WTC11 (cell line): ENCODE data around the gene ZNF277. TPM values are rescaled to one million over a fixed set of nuclear protein-coding genes. Genes with fewer than 3 reads are reported as not detected.

Experiments
- ATAC-seq: fragments of 200-7000 bp; cut with Tn5 transposase; 2 replicates; pipeline ENCODE4 v1.10.0; 2021; ENCODE audit warnings: mild to moderate bottlenecking, moderate library complexity
- CTCF ChIA-PET: fragments of 300-600 bp; sonication (Branson Sonifier 250); formaldehyde crosslinking; loops from one replicate; lab custom pipeline; 2021; ENCODE audit warnings: antibody characterized with exemption; lab: Charles Lee
- POLR2A ChIA-PET: fragments of 350-600 bp; sonication (Branson Sonifier 250); formaldehyde crosslinking; loops from one replicate; lab custom pipeline; 2021; ENCODE audit warnings: antibody characterized with exemption; lab: Charles Lee
- DNase-seq: peaks from one replicate; pipeline ENCODE4 v3.0.0; 2021; ENCODE audit warnings: low spot score
- H3K27ac Mint-ChIP-seq: 2 replicates; pipeline ENCODE4 v1.8.0; 2021; ENCODE audit warnings: mixed read lengths
- H3K27me3 Mint-ChIP-seq: 2 replicates; pipeline ENCODE4 v1.8.0; 2021; ENCODE audit warnings: low read depth, mild to moderate bottlenecking, moderate library complexity, mixed read lengths
- H3K36me3 Mint-ChIP-seq: 2 replicates; pipeline ENCODE4 v1.8.0; 2021; ENCODE audit warnings: mixed read lengths
- H3K4me1 Mint-ChIP-seq: 2 replicates; pipeline ENCODE4 v1.8.0; 2022; ENCODE audit warnings: mixed read lengths
- H3K4me3 Mint-ChIP-seq: 2 replicates; pipeline ENCODE4 v1.8.0; 2021; ENCODE audit warnings: mild to moderate bottlenecking, moderate library complexity, mixed read lengths
- H3K9me3 Mint-ChIP-seq: 2 replicates; pipeline ENCODE4 v1.8.0; 2021; ENCODE audit warnings: mixed read lengths
- ATF1 ChIP-seq: sonication (generic); formaldehyde crosslinking; IDR thresholded peaks from 2 replicates; pipeline ENCODE4 v1.8.1; 2023; ENCODE audit warnings: mild to moderate bottlenecking, moderate library complexity, missing genetic modification reagents
- CREM ChIP-seq: sonication (generic); formaldehyde crosslinking; IDR thresholded peaks from 2 replicates; pipeline ENCODE4 v1.8.1; 2022; ENCODE audit warnings: mild to moderate bottlenecking, missing genetic modification reagents, moderate library complexity
- ELF4 ChIP-seq: sonication (generic); formaldehyde crosslinking; IDR thresholded peaks from 2 replicates; pipeline ENCODE4 v1.8.1; 2022; ENCODE audit warnings: low read depth, mild to moderate bottlenecking, moderate library complexity, missing genetic modification reagents
- ESRRA ChIP-seq: sonication (generic); formaldehyde crosslinking; IDR thresholded peaks from 2 replicates; pipeline ENCODE4 v1.8.1; 2022; ENCODE audit warnings: mild to moderate bottlenecking, missing genetic modification reagents, borderline replicate concordance
- ETV6 ChIP-seq: sonication (generic); formaldehyde crosslinking; IDR thresholded peaks from 2 replicates; pipeline ENCODE4 v1.8.1; 2022; ENCODE audit warnings: mild to moderate bottlenecking, missing genetic modification reagents
- FOXK1 ChIP-seq: sonication (generic); formaldehyde crosslinking; IDR thresholded peaks from 2 replicates; pipeline ENCODE4 v1.8.0; 2022; ENCODE audit warnings: mild to moderate bottlenecking, moderate library complexity, missing genetic modification reagents
- IRF2 ChIP-seq: sonication (generic); formaldehyde crosslinking; IDR thresholded peaks from 2 replicates; pipeline ENCODE4 v1.8.0; 2022; ENCODE audit warnings: low read depth, missing genetic modification reagents, borderline replicate concordance
- MYBL2 ChIP-seq: sonication (generic); formaldehyde crosslinking; IDR thresholded peaks from 2 replicates; pipeline ENCODE4 v1.8.1; 2023; ENCODE audit warnings: mild to moderate bottlenecking, moderate library complexity, missing genetic modification reagents
- NFYB ChIP-seq: sonication (generic); formaldehyde crosslinking; conservative IDR thresholded peaks from 2 replicates; pipeline ENCODE4 v1.8.0; 2022; ENCODE audit warnings: low read depth, missing genetic modification reagents
- NR3C1 ChIP-seq: sonication (generic); formaldehyde crosslinking; conservative IDR thresholded peaks from 2 replicates; pipeline ENCODE4 v1.8.1; 2023; ENCODE audit warnings: low read depth, mild to moderate bottlenecking, missing genetic modification reagents
- SMAD4 ChIP-seq: sonication (generic); formaldehyde crosslinking; IDR thresholded peaks from 2 replicates; pipeline ENCODE4 v1.8.0; 2022; ENCODE audit warnings: mild to moderate bottlenecking, missing genetic modification reagents
- TCF7 ChIP-seq: sonication (generic); formaldehyde crosslinking; IDR thresholded peaks from 2 replicates; pipeline ENCODE4 v1.8.0; 2022; ENCODE audit warnings: mild to moderate bottlenecking, low read depth, missing genetic modification reagents, moderate library complexity
- ZNF232 ChIP-seq: sonication (generic); formaldehyde crosslinking; IDR thresholded peaks from 2 replicates; pipeline ENCODE4 v1.8.0; 2022; ENCODE audit warnings: mild to moderate bottlenecking, missing genetic modification reagents
- ZNF396 ChIP-seq: fragments of 250-450 bp; sonication (Bioruptor Pico); IDR thresholded peaks from 2 replicates; pipeline ENCODE4 v1.8.0; 2021; ENCODE audit warnings: mild to moderate bottlenecking, moderate library complexity, borderline replicate concordance
- total RNA-seq: library from RNA; stranded (reverse); gene quantifications from 3 replicates; pipeline ENCODE4 v1.2.3, GENCODE V29; 2021
- TF ChIP-seq, protein P1 (sequence below): sonication (generic); formaldehyde crosslinking; IDR thresholded peaks from 2 replicates; pipeline ENCODE4 v1.8.1; 2023; ENCODE audit warnings: mild to moderate bottlenecking, missing genetic modification reagents
- TF ChIP-seq, protein P2 (sequence below): fragments of 250-450 bp; sonication (Bioruptor Pico); IDR thresholded peaks from 2 replicates; pipeline ENCODE4 v1.9.0; 2021; ENCODE audit warnings: mild to moderate bottlenecking
- TF ChIP-seq, protein P3 (sequence below): sonication (generic); formaldehyde crosslinking; conservative IDR thresholded peaks from 2 replicates; pipeline ENCODE4 v1.8.1; 2023; ENCODE audit warnings: mild to moderate bottlenecking, low read depth, missing genetic modification reagents, moderate library complexity
- TF ChIP-seq, protein P4 (sequence below): sonication (generic); formaldehyde crosslinking; IDR thresholded peaks from 2 replicates; pipeline ENCODE4 v1.8.0; 2023; ENCODE audit warnings: missing genetic modification reagents
- TF ChIP-seq, protein P5 (sequence below): sonication (generic); formaldehyde crosslinking; IDR thresholded peaks from 2 replicates; pipeline ENCODE4 v1.8.0; 2023; ENCODE audit warnings: mild to moderate bottlenecking, missing genetic modification reagents

The ZNF277 gene
- total RNA-seq, 1 experiment from 2014 or later = 22.5 TPM

DNA sequence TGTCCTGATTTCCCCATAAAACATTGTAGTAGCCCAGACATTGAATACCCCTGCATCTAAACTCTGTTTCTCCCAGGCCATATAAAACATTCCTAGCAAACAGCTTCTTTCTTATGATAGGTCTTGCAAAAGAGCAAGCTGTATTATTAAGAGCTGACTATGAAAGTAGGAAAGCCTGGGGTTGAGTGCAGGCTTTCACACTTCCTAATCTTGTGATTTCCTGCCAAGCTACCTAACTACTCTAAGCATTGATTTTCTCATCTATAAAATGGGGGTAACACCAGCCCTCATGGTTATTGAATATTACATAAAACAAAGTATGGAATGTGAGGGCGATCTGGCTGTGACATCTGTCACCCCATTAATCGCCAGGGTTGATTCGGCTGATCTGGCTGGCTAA, 81.8 kb downstream of the ZNF277 start (continued):
- TF ChIP-seq, protein P1, sequence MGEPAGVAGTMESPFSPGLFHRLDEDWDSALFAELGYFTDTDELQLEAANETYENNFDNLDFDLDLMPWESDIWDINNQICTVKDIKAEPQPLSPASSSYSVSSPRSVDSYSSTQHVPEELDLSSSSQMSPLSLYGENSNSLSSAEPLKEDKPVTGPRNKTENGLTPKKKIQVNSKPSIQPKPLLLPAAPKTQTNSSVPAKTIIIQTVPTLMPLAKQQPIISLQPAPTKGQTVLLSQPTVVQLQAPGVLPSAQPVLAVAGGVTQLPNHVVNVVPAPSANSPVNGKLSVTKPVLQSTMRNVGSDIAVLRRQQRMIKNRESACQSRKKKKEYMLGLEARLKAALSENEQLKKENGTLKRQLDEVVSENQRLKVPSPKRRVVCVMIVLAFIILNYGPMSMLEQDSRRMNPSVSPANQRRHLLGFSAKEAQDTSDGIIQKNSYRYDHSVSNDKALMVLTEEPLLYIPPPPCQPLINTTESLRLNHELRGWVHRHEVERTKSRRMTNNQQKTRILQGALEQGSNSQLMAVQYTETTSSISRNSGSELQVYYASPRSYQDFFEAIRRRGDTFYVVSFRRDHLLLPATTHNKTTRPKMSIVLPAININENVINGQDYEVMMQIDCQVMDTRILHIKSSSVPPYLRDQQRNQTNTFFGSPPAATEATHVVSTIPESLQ (CRISPR knock-in tag) = no peak
- no peak for TF ChIP-seq ELF4 (CRISPR knock-in tag)
- TF ChIP-seq CREM (CRISPR knock-in tag) = no peak
- TF ChIP-seq MYBL2 (CRISPR knock-in tag) = no peak
- TF ChIP-seq ATF1 (CRISPR knock-in tag) = no peak
- TF ChIP-seq NFYB (CRISPR knock-in tag) = no peak
- TF ChIP-seq ZNF396 (CRISPR knock-in tag) = no peak

DNA sequence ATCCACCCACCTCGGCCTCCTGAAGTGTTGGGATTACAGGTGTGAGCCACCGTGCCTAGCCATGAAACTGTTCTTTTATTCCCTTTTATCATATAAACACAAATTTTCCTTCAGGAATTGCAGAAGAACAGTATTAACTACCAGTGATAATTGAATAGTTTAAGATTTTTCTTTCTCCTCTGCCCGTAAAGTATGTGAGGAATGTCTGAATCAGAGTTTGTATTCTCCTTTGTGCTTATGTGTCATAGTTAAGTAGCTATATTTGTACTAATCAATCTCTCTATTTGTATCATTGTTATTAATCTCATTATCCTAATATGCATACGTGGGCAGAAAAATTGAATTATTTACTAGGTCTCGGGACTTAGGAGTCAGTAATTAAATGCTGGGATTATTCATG, 83.6 kb downstream of the ZNF277 start:
- H3K9me3 Mint-ChIP-seq = no peaks in the 10 kb centered on the region
- ATAC-seq (no peak), DNase-seq (no peak)
- H3K4me1 Mint-ChIP-seq = peaks cover 23% of the 10 kb centered on the region
- CTCF ChIA-PET = no interaction called here
- H3K36me3 Mint-ChIP-seq = peaks cover 8% of the 10 kb centered on the region
- H3K27me3 Mint-ChIP-seq = no peaks in the 10 kb centered on the region
- no peak for TF ChIP-seq ESRRA (CRISPR knock-in tag)
- TF ChIP-seq NR3C1 (CRISPR knock-in tag) = no peak
- TF ChIP-seq, protein P2, sequence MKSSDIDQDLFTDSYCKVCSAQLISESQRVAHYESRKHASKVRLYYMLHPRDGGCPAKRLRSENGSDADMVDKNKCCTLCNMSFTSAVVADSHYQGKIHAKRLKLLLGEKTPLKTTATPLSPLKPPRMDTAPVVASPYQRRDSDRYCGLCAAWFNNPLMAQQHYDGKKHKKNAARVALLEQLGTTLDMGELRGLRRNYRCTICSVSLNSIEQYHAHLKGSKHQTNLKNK (CRISPR knock-in tag) = no peak
- TF ChIP-seq ATF1 (CRISPR knock-in tag) = no peak
- no peak for TF ChIP-seq IRF2 (CRISPR knock-in tag)
- TF ChIP-seq, protein P3, sequence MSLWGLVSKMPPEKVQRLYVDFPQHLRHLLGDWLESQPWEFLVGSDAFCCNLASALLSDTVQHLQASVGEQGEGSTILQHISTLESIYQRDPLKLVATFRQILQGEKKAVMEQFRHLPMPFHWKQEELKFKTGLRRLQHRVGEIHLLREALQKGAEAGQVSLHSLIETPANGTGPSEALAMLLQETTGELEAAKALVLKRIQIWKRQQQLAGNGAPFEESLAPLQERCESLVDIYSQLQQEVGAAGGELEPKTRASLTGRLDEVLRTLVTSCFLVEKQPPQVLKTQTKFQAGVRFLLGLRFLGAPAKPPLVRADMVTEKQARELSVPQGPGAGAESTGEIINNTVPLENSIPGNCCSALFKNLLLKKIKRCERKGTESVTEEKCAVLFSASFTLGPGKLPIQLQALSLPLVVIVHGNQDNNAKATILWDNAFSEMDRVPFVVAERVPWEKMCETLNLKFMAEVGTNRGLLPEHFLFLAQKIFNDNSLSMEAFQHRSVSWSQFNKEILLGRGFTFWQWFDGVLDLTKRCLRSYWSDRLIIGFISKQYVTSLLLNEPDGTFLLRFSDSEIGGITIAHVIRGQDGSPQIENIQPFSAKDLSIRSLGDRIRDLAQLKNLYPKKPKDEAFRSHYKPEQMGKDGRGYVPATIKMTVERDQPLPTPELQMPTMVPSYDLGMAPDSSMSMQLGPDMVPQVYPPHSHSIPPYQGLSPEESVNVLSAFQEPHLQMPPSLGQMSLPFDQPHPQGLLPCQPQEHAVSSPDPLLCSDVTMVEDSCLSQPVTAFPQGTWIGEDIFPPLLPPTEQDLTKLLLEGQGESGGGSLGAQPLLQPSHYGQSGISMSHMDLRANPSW = no peak
- TF ChIP-seq ETV6 (CRISPR knock-in tag) = no peak
- no peak for TF ChIP-seq SMAD4 (CRISPR knock-in tag)
- no peak for TF ChIP-seq FOXK1
- TF ChIP-seq, protein P4, sequence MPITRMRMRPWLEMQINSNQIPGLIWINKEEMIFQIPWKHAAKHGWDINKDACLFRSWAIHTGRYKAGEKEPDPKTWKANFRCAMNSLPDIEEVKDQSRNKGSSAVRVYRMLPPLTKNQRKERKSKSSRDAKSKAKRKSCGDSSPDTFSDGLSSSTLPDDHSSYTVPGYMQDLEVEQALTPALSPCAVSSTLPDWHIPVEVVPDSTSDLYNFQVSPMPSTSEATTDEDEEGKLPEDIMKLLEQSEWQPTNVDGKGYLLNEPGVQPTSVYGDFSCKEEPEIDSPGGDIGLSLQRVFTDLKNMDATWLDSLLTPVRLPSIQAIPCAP = no peak
- TF ChIP-seq, protein P5, sequence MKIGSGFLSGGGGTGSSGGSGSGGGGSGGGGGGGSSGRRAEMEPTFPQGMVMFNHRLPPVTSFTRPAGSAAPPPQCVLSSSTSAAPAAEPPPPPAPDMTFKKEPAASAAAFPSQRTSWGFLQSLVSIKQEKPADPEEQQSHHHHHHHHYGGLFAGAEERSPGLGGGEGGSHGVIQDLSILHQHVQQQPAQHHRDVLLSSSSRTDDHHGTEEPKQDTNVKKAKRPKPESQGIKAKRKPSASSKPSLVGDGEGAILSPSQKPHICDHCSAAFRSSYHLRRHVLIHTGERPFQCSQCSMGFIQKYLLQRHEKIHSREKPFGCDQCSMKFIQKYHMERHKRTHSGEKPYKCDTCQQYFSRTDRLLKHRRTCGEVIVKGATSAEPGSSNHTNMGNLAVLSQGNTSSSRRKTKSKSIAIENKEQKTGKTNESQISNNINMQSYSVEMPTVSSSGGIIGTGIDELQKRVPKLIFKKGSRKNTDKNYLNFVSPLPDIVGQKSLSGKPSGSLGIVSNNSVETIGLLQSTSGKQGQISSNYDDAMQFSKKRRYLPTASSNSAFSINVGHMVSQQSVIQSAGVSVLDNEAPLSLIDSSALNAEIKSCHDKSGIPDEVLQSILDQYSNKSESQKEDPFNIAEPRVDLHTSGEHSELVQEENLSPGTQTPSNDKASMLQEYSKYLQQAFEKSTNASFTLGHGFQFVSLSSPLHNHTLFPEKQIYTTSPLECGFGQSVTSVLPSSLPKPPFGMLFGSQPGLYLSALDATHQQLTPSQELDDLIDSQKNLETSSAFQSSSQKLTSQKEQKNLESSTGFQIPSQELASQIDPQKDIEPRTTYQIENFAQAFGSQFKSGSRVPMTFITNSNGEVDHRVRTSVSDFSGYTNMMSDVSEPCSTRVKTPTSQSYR (CRISPR knock-in tag) = no peak
- TF ChIP-seq ZNF232 (CRISPR knock-in tag) = no peak
- TF ChIP-seq TCF7 = no peak
- POLR2A ChIA-PET = no interaction called here
- H3K4me3 Mint-ChIP-seq = no peak overlapping the region
- H3K27ac Mint-ChIP-seq = no peak overlapping the region
